Mesothelial cell of epicardium (in vitro differentiated cells): ENCODE results near the gene SLC9A5. TPM values are rescaled to one million over a fixed set of nuclear protein-coding genes. Genes with fewer than 3 reads are reported as not detected.

ENCODE experiments used
- DNase-seq, 2 experiments: peaks; one replicate each; pipeline ENCODE4 v3.0.0; 2021; ENCODE audit warnings: low spot score in 2 of 2; ENCODE audit not compliant: unreplicated experiment in 2 of 2
- H3K27ac Mint-ChIP-seq: 2 replicates; pipeline ENCODE4 v1.8.0; 2021; ENCODE audit warnings: mixed read lengths
- H3K27me3 Mint-ChIP-seq: 2 replicates; pipeline ENCODE4 v1.8.0; 2021; ENCODE audit warnings: low read depth, mixed read lengths
- H3K36me3 Mint-ChIP-seq: 2 replicates; pipeline ENCODE4 v1.8.0; 2021; ENCODE audit warnings: mixed read lengths
- H3K4me1 Mint-ChIP-seq: 2 replicates; pipeline ENCODE4 v1.8.0; 2021; ENCODE audit warnings: mixed read lengths
- H3K4me3 Mint-ChIP-seq: 2 replicates; pipeline ENCODE4 v1.8.0; 2021; ENCODE audit warnings: mild to moderate bottlenecking, moderate library complexity, mixed read lengths
- H3K9me3 Mint-ChIP-seq: 2 replicates; pipeline ENCODE4 v1.8.0; 2021; ENCODE audit warnings: mixed read lengths
- CTCF ChIP-seq: fragments of 200-600 bp; sonication (generic); IDR thresholded peaks from one replicate; pipeline ENCODE4 v1.5.0; 2021; ENCODE audit warnings: antibody characterized with exemption; ENCODE audit not compliant: unreplicated experiment
- total RNA-seq: library from RNA; stranded (reverse); gene quantifications from 3 replicates; pipeline ENCODE4 v1.2.1, GENCODE V29; 2021

The SLC9A5 gene
- total RNA-seq, 1 donor from 2014 or later: 3.5 TPM

DNA sequence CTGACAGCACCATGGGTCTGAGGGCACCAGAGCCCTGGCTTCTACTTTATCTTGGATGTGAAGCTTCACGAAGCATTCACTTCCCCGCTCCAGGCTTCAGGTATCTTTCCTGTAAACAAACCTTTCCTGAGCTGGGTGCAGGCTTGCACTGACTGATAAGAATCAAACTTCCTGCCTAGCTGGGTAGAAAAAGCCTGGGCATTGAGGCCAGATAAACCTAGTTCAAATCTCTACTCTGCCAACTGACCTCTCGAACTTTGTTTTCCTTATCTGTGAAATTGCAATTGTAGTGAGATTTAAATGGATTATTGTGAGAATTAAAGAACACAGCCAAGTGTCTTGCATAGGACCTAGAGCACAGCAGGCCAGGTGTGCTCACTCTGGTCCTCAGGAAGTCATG, 24.8 kb upstream of the SLC9A5 start:
- H3K9me3 Mint-ChIP-seq: no peaks in the 10 kb centered on the region
- H3K36me3 Mint-ChIP-seq: peaks cover 8% of the 10 kb centered on the region
- no peak for TF ChIP-seq CTCF
- H3K27ac Mint-ChIP-seq: no peak overlapping the region
- H3K27me3 Mint-ChIP-seq: no peaks in the 10 kb centered on the region
- no peak overlapping the region for H3K4me3 Mint-ChIP-seq
- H3K4me1 Mint-ChIP-seq: peaks cover 23% of the 10 kb centered on the region
- DNase-seq: no peak

GRCh38 chr16:67226295-67226803, 22.4 kb upstream of the SLC9A5 start:
- Mint-ChIP-seq H3K9me3 (no peaks in the 10 kb centered on the region), H3K4me1 (peaks cover 23% of the 10 kb centered on the region), H3K27me3 (no peaks in the 10 kb centered on the region)

GRCh38 chr16:67226804-67227566, 21.8 kb upstream of the SLC9A5 start, which contains the start of gene TMEM208:
Gene TMEM208, plus strand, starts transcription at chr16:67227130. Its CDS starts 89 bp downstream, at chr16:67227219.
- no peaks in the 10 kb centered on the region for H3K27me3 Mint-ChIP-seq

More at GRCh38 chr16:67226295-67226803, 22.4 kb upstream of the SLC9A5 start:
- H3K36me3 Mint-ChIP-seq: peaks cover 5% of the 10 kb centered on the region
- peak overlapping the region; percentile 68 for H3K27ac Mint-ChIP-seq
- DNase-seq: peak in 1 of 2 experiments; percentile 48
- no peak for TF ChIP-seq CTCF
- H3K4me3 Mint-ChIP-seq: peak overlapping the region; percentile 100

GRCh38 chr16:67227567-67227921, 21.2 kb upstream of the SLC9A5 start:
- peak overlapping the region; percentile 98 for H3K27ac Mint-ChIP-seq
- no peak for TF ChIP-seq CTCF
- peaks cover 23% of the 10 kb centered on the region for H3K4me1 Mint-ChIP-seq
- H3K27me3 Mint-ChIP-seq: no peaks in the 10 kb centered on the region
- H3K36me3 Mint-ChIP-seq: peaks cover 5% of the 10 kb centered on the region
- peak overlapping the region; percentile 100 for H3K4me3 Mint-ChIP-seq
- no peaks in the 10 kb centered on the region for H3K9me3 Mint-ChIP-seq
- no peak for DNase-seq

More at GRCh38 chr16:67226804-67227566, 21.8 kb upstream of the SLC9A5 start, which contains the start of gene TMEM208:
- H3K4me1 Mint-ChIP-seq: peaks cover 23% of the 10 kb centered on the region
- no peaks in the 10 kb centered on the region for H3K9me3 Mint-ChIP-seq
- TF ChIP-seq CTCF: no peak
- peak within 1 kb of the TSS; percentile 98 for H3K27ac Mint-ChIP-seq
- H3K4me3 Mint-ChIP-seq: peak within 1 kb of the TSS; percentile 100
- peaks cover 5% of the 10 kb centered on the region for H3K36me3 Mint-ChIP-seq
- DNase-seq: peak; percentile 95 to 98

- H3K27ac Mint-ChIP-seq: no peak overlapping the region
Observed at GRCh38 chr16:67228034-67228785, 20.6 kb upstream of the SLC9A5 start.

More at GRCh38 chr16:67228034-67228785, 20.6 kb upstream of the SLC9A5 start:
- peaks cover 5% of the 10 kb centered on the region for H3K36me3 Mint-ChIP-seq
- no peak for TF ChIP-seq CTCF
- peaks cover 23% of the 10 kb centered on the region for H3K4me1 Mint-ChIP-seq
- peak overlapping the region; percentile 100 for H3K4me3 Mint-ChIP-seq
- DNase-seq: no peak
- H3K27me3 Mint-ChIP-seq: no peaks in the 10 kb centered on the region
- H3K9me3 Mint-ChIP-seq: no peaks in the 10 kb centered on the region
